HepG2 (cell line): ENCODE results near the gene ARHGEF4. TPM values are rescaled to one million over a fixed set of nuclear protein-coding genes. Genes with fewer than 3 reads are reported as not detected.

Experiments
- ATAC-seq: fragments of 200-7000 bp; cut with Tn5 transposase; 3 replicates; pipeline ENCODE4 v1.9.1; 2020; ENCODE audit warnings: mild to moderate bottlenecking, moderate library complexity
- BruUV-seq: library from RNA; stranded (reverse); fragments of 400-500 nt; replicated peaks from 2 replicates; lab custom pipeline; 2021; lab: Mats Ljungman, UMichigan
- CTCF ChIA-PET: fragments of 300-600 bp; formaldehyde crosslinking; extraction: SDS; loops from one replicate; lab custom pipeline; 2021; ENCODE audit warnings: low total read pairs, inconsistent platforms, low intra/inter-chr PET ratio; lab: Yijun Ruan, JAX
- POLR2A ChIA-PET: fragments of 350-600 bp; sonication (Branson Sonifier 250); formaldehyde crosslinking; loops from one replicate; lab custom pipeline; 2020; ENCODE audit warnings: antibody characterized with exemption, inconsistent platforms; lab: Yijun Ruan, JAX
- DNase-seq: peaks from one replicate; pipeline ENCODE4 v3.0.0-alpha.2; 2015; ENCODE audit warnings: low spot score
- FAIRE-seq: peaks from 3 replicates; lab custom pipeline; 2011; peaks lifted over from hg19 to GRCh38; lab: Jason Lieb, UNC
- H2AFZ ChIP-seq: one replicate; pipeline ENCODE4 v1.6.1; 2011; ENCODE audit warnings: low read length, inconsistent platforms
- H3K27ac ChIP-seq: fragments of 300-600 bp; 3 replicates; pipeline ENCODE4 v1.8.0; 2011; ENCODE audit warnings: mixed run types, mild to moderate bottlenecking, mixed read lengths, low read length, inconsistent platforms; ENCODE audit not compliant: insufficient read depth; ENCODE audit errors: extremely low read length
- H3K27me3 ChIP-seq, 2 experiments: fragments of 200-600 bp in 1 of 2; 2 replicates in 1 of 2; 3 replicates in 1 of 2; pipeline versions ENCODE4 v1.6.0 to v1.8.0; 2011; ENCODE audit warnings: low read length in 2 of 2, mild to moderate bottlenecking in 2 of 2, moderate library complexity in 2 of 2, inconsistent platforms in 1 of 2; ENCODE audit not compliant: insufficient read depth in 2 of 2, control insufficient read depth in 1 of 2
- H3K36me3 ChIP-seq, 2 experiments: fragments of 200-600 bp in 1 of 2; replicated peaks in 1 of 2; 2 replicates in 1 of 2; 3 replicates in 1 of 2; pipeline versions ENCODE4 v1.5.1 to v1.8.0; 2011; ENCODE audit warnings: low read length in 2 of 2, inconsistent platforms in 1 of 2; ENCODE audit not compliant: insufficient read depth in 2 of 2, control insufficient read depth in 1 of 2
- H3K4me1 ChIP-seq: 2 replicates; pipeline ENCODE4 v1.5.1; 2012; ENCODE audit warnings: low read length, inconsistent platforms; ENCODE audit not compliant: insufficient read depth
- H3K4me2 ChIP-seq: 2 replicates; pipeline ENCODE4 v1.6.0; 2011; ENCODE audit warnings: low read depth, low read length, inconsistent platforms
- H3K4me3 ChIP-seq, 3 experiments: fragments of 200-600 bp in 1 of 3; sonication (generic), shearing (Covaris generic) in 1 of 3; replicated peaks in 1 of 3; 2 replicates each; pipeline ENCODE4 v1.5.1; 2011 to 2016; ENCODE audit warnings: low read length in 3 of 3, inconsistent platforms in 2 of 3, low read depth in 2 of 3, mild to moderate bottlenecking in 2 of 3, control low read depth in 1 of 3, mixed read lengths in 1 of 3; ENCODE audit not compliant: insufficient read depth in 1 of 3
- H3K79me2 ChIP-seq: one replicate; pipeline ENCODE4 v1.6.1; 2011; ENCODE audit warnings: low read length, inconsistent platforms; ENCODE audit not compliant: insufficient read depth
- H3K9ac ChIP-seq: 2 replicates; pipeline ENCODE4 v1.6.0; 2011; ENCODE audit warnings: mild to moderate bottlenecking, low read depth, low read length, inconsistent platforms; ENCODE audit not compliant: insufficient read depth
- H3K9me3 ChIP-seq: 2 replicates; pipeline ENCODE4 v1.5.1; 2012; ENCODE audit warnings: mild to moderate bottlenecking, low read length
- H4K20me1 ChIP-seq: 2 replicates; pipeline ENCODE4 v1.6.0; 2011; ENCODE audit warnings: inconsistent platforms, mild to moderate bottlenecking, low read length, moderate library complexity; ENCODE audit not compliant: insufficient read depth
- CHCHD3 ChIP-seq: sonication (generic); formaldehyde crosslinking; IDR thresholded peaks from 2 replicates; pipeline ENCODE4 v1.8.0; 2022; ENCODE audit warnings: mild to moderate bottlenecking, missing genetic modification reagents, moderate library complexity
- KMT2B ChIP-seq: IDR thresholded peaks from 2 replicates; pipeline ENCODE4 v1.6.1; 2016; ENCODE audit warnings: missing genetic modification reagents, missing compliant biosample characterization
- RAD51 ChIP-seq: fragments of 450-650 bp; IDR thresholded peaks from 2 replicates; pipeline ENCODE4 v1.6.1; 2016; ENCODE audit warnings: borderline replicate concordance
- REL ChIP-seq: sonication (generic); formaldehyde crosslinking; conservative IDR thresholded peaks from 2 replicates; pipeline ENCODE4 v1.8.0; 2022; ENCODE audit warnings: mild to moderate bottlenecking, missing genetic modification reagents, moderate library complexity
- ZNF44 ChIP-seq: sonication (generic); formaldehyde crosslinking; IDR thresholded peaks from 2 replicates; pipeline ENCODE4 v1.5.1; 2020; ENCODE audit warnings: mild to moderate bottlenecking, missing genetic modification reagents
- ZNF556 ChIP-seq: sonication (generic); formaldehyde crosslinking; IDR thresholded peaks from 2 replicates; pipeline ENCODE4 v1.4.0; 2020; ENCODE audit warnings: mild to moderate bottlenecking, missing genetic modification reagents, borderline replicate concordance
- WGBS: methylation state at CpG from one replicate; pipeline ENCODE4 v1.1.6; 2017; ENCODE audit warnings: low lambda C conversion rate; 5-methylcytosine and 5-hydroxymethylcytosine counted together
- in situ Hi-C: cut with HindIII; loops from 2 replicates; pipeline ENCODE4 v1.10.0; 2017; ENCODE audit warnings: low pct_unique_long_range_greater_than_20kb; ENCODE audit not compliant: extremely low pct_ligation_motif_present
- intact Hi-C: fragments of 100-400 bp; cut with micrococcal nuclease; formaldehyde crosslinking; loops from one replicate; pipeline ENCODE4 v1.10.0; 2022; ENCODE audit not compliant: unreplicated experiment
- polyA plus RNA-seq, 8 experiments: library from polyadenylated mRNA; depleted of rRNA in 3 of 8; stranded (reverse) in 7 of 8; unstranded in 1 of 8; fragments of >200 nt; fragmentation: Illumina TruSeq in 4 of 8; extraction: Trizol in 4 of 8; gene quantifications; 2 replicates each; pipeline versions ENCODE4 v1.2.1 to v1.2.3, GENCODE V29; 2011 to 2016; ENCODE audit warnings: low read depth in 4 of 8, missing spikeins in 1 of 8, mixed read lengths in 1 of 8; ENCODE audit not compliant: insufficient read depth in 1 of 8
- total RNA-seq, 5 experiments: library from RNA; depleted of rRNA; stranded (reverse); fragments of >200 nt; fragmentation: Illumina TruSeq; extraction: Trizol; gene quantifications; 2 replicates each; pipeline ENCODE4 v1.2.3, GENCODE V29; 2016; ENCODE audit warnings: low read depth in 1 of 5
- TF ChIP-seq, protein P1 (sequence below): sonication (generic); formaldehyde crosslinking; IDR thresholded peaks from 2 replicates; pipeline ENCODE4 v1.4.0; 2020; ENCODE audit warnings: missing genetic modification reagents, borderline replicate concordance
- TF ChIP-seq, protein P2 (sequence below): fragments of 450-650 bp; IDR thresholded peaks from 2 replicates; pipeline ENCODE4 v1.6.1; 2016
- TF ChIP-seq, protein P3 (sequence below): sonication (generic); formaldehyde crosslinking; IDR thresholded peaks from 2 replicates; pipeline ENCODE4 v1.5.0; 2020; ENCODE audit warnings: mild to moderate bottlenecking, low read depth, missing genetic modification reagents, borderline replicate concordance
- TF ChIP-seq, protein P4 (sequence below): sonication (generic); formaldehyde crosslinking; IDR thresholded peaks from 2 replicates; pipeline ENCODE4 v1.4.0; 2020; ENCODE audit warnings: missing genetic modification reagents, borderline replicate concordance

Gene ARHGEF4
- total and polyA plus RNA-seq, 2 of the 13 experiments (the other 11 are each of a cell fraction or from before 2014, with no cell fraction given), result 0.11 to 0.13 TPM

DNA sequence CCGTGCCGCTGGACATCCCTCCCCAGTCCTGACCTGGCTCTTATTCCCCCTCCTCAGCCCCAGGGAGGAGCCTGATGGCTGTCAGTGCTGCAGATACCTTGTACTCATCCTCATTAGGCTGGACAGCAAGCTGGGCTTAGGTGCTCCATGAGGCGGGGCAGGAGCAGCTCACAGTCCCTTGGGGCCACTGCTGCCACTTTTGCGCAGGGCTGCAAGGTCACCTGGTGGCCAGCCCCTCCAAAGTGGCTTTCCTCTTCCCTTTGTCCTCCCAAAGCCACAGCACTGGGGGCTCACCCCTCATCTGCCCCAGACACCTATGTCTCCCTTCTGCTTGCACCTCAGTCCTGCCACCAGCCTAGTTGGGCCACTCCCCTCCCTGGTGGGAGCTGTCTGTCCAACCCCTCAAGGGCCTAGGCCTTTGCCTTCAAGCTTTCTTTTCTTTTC is 195.7 kb downstream of the ARHGEF4 start:
- H4K20me1 ChIP-seq, result no peaks in the 10 kb centered on the region
- no peak overlapping the region for H3K9ac ChIP-seq
- no peaks in the 10 kb centered on the region for H3K36me3 ChIP-seq
- POLR2A ChIA-PET, result no interaction called here
- no peaks in the 10 kb centered on the region for H3K79me2 ChIP-seq
- CTCF ChIA-PET, result no interaction called here
- no peak overlapping the region for H3K4me2 ChIP-seq
- WGBS, result 19% methylated on average over 2 of the region's 4 CpGs
- no peak overlapping the region for H3K4me3 ChIP-seq
- TF ChIP-seq CHCHD3 (CRISPR knock-in tag) (no peak), REL (CRISPR knock-in tag) (no peak), KMT2B (CRISPR knock-in tag) (no peak), ZNF556 (CRISPR knock-in tag) (no peak), RAD51 (no peak), ZNF44 (CRISPR knock-in tag) (no peak)
- TF ChIP-seq, protein P1, sequence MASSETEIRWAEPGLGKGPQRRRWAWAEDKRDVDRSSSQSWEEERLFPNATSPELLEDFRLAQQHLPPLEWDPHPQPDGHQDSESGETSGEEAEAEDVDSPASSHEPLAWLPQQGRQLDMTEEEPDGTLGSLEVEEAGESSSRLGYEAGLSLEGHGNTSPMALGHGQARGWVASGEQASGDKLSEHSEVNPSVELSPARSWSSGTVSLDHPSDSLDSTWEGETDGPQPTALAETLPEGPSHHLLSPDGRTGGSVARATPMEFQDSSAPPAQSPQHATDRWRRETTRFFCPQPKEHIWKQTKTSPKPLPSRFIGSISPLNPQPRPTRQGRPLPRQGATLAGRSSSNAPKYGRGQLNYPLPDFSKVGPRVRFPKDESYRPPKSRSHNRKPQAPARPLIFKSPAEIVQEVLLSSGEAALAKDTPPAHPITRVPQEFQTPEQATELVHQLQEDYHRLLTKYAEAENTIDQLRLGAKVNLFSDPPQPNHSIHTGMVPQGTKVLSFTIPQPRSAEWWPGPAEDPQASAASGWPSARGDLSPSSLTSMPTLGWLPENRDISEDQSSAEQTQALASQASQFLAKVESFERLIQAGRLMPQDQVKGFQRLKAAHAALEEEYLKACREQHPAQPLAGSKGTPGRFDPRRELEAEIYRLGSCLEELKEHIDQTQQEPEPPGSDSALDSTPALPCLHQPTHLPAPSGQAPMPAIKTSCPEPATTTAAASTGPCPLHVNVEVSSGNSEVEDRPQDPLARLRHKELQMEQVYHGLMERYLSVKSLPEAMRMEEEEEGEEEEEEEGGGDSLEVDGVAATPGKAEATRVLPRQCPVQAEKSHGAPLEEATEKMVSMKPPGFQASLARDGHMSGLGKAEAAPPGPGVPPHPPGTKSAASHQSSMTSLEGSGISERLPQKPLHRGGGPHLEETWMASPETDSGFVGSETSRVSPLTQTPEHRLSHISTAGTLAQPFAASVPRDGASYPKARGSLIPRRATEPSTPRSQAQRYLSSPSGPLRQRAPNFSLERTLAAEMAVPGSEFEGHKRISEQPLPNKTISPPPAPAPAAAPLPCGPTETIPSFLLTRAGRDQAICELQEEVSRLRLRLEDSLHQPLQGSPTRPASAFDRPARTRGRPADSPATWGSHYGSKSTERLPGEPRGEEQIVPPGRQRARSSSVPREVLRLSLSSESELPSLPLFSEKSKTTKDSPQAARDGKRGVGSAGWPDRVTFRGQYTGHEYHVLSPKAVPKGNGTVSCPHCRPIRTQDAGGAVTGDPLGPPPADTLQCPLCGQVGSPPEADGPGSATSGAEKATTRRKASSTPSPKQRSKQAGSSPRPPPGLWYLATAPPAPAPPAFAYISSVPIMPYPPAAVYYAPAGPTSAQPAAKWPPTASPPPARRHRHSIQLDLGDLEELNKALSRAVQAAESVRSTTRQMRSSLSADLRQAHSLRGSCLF (CRISPR knock-in tag), result no peak
- TF ChIP-seq, protein P2, sequence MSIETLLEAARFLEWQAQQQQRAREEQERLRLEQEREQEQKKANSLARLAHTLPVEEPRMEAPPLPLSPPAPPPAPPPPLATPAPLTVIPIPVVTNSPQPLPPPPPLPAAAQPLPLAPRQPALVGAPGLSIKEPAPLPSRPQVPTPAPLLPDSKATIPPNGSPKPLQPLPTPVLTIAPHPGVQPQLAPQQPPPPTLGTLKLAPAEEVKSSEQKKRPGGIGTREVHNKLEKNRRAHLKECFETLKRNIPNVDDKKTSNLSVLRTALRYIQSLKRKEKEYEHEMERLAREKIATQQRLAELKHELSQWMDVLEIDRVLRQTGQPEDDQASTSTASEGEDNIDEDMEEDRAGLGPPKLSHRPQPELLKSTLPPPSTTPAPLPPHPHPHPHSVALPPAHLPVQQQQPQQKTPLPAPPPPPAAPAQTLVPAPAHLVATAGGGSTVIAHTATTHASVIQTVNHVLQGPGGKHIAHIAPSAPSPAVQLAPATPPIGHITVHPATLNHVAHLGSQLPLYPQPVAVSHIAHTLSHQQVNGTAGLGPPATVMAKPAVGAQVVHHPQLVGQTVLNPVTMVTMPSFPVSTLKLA, result no peak
- TF ChIP-seq, protein P3, sequence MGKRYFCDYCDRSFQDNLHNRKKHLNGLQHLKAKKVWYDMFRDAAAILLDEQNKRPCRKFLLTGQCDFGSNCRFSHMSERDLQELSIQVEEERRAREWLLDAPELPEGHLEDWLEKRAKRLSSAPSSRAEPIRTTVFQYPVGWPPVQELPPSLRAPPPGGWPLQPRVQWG (CRISPR knock-in tag), result no peak
- TF ChIP-seq, protein P4, sequence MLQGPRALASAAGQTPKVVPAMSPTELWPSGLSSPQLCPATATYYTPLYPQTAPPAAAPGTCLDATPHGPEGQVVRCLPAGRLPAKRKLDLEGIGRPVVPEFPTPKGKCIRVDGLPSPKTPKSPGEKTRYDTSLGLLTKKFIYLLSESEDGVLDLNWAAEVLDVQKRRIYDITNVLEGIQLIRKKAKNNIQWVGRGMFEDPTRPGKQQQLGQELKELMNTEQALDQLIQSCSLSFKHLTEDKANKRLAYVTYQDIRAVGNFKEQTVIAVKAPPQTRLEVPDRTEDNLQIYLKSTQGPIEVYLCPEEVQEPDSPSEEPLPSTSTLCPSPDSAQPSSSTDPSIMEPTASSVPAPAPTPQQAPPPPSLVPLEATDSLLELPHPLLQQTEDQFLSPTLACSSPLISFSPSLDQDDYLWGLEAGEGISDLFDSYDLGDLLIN, result no peak
- peaks cover 17 to 67% of the 10 kb centered on the region in 2 experiments; a peak in 4 of 5 replicates for H3K27me3 ChIP-seq
- H3K27ac ChIP-seq, result no peak overlapping the region
- no TSS peak for BruUV-seq
- 0 out of 2 replicates have a peak, but pooled peaks cover 5% of the 10 kb centered on the region for H3K4me1 ChIP-seq
- H2AFZ ChIP-seq, result no peak overlapping the region
- H3K9me3 ChIP-seq, result no peaks in the 10 kb centered on the region
- in situ Hi-C loops (no loop called here), intact Hi-C loops (no loop called here)
- no peak for DNase-seq
- ATAC-seq, result no peak
- no peak for FAIRE-seq
